GM18909 (cell line): ENCODE results near the gene SETBP1.

Source experiments
- ATAC-seq: cut with Tn5 transposase; IDR thresholded peaks from one replicate; pipeline ENCODE4 v1.9.1; 2021; ENCODE audit warnings: mild to moderate bottlenecking; ENCODE audit not compliant: unreplicated experiment, poor library complexity

Gene SETBP1

DNA sequence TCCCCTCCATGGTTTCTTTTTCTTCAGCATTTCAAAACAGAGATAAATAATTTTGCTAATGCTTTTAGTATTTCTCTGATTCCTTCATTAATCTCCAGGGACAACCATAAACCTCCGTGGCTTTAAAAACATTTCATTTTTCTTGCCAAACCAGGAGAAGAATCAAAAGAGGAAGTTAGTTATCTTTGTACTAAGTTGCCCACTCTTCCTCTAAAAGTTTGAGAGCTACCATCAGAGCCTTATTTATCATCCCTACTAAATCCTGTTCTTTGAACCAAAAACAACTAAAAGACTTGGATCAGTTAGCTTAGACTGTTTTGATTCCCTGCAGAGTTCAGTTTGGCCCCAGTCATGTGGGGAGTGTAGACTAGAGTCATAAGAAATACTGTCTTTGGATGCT, 208.4 kb downstream of the SETBP1 start:
- no peak for ATAC-seq

DNA sequence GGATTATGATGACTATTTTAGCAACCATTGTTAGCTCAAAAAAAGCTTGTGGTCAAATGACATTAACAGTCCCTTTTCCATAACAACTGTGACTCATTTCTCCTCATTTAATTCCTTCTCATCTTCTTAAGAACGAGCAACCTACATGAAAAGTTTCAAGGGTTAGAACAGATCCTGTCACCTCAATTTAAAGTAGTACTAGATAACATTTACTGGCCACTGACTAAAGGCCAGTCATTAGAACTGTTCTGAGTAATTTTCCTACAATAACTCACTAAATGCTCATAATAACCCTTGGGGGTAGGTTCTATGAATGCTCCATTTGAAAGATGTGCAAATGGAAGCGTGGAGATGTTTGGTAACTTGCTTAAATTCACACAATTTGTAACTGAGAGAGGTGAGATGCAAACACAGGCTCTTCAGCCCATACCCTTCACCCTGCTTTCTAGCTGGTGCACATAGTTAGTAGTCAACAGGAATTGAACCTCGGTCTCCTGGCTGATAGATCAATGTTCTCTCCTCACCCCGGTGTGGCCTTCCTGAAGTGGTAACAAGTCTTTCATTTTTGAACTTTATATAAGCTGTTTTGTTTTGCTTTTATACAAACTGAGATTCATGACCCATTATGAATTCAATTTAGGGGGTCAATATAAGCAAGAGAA, 212.5 kb downstream of the SETBP1 start:
- ATAC-seq = no peak

DNA sequence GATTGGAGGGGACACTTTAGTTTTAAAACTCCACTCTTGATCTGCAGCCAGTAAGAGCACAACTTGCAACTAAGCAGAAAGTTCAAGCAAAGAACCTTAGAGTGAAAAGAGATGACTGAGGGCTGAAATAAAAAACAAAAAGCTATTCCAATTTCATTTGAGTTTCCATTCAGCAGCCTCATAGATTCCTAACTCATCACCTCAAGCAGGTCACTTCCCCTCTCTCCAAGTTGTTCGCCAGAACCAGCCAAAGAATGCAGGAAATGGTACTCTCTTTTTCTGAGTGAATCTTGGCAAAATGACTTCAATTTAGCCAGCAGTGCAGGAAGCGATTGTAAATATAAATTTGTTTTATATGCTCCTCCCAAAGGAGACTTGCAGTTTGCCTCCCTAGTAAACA, 213.3 kb downstream of the SETBP1 start:
- no peak for ATAC-seq

DNA sequence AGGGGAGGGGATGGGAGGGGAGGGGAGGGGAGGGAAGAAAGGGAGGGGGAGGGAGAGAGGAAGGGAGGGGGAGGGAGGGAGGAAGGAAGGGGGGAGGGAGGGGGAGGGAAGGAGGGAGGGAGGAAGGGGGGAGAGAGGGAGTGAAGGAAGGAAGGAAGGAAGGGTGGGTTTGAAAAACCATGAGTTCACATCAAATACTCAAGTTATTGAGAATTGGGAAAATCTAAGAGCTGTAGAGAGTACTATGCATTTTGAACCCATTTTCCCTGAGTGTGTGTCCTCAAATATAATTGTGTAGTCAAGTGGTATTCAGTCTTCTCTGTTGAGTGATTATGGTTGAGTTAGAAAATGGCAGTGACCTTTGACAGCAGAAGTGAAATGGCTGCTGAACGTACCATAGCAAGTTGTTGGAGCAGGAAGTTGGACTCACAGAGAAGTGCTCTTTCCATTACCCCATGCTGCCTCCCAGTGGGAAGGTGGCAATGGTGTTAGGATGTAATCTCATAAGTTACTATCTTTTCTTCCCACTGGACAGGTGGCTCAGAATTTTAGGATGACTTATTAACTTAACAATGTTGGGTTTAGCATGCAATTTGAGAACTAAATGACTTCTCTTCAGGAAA, 214.6 kb downstream of the SETBP1 start:
- ATAC-seq = peak; percentile 81

DNA sequence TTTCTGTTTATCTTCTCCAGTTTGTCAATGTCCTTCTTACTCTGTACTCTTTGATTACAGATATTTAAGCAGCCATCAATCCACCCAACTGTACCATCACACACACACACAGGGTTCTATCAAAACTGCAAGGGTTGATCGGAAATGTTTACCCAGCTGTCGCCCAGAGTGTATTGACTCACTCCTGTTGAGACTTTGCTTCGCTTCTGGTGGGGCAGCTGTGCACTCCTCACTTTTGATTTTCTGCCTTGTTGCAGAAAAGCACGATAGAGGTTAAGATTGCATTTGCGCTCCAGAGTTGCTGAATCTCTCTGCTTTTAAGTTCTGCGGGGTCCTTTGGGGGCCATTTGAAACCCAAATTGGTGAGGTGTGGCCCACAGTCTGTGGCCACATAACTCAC, 216.2 kb downstream of the SETBP1 start:
- no peak for ATAC-seq

DNA sequence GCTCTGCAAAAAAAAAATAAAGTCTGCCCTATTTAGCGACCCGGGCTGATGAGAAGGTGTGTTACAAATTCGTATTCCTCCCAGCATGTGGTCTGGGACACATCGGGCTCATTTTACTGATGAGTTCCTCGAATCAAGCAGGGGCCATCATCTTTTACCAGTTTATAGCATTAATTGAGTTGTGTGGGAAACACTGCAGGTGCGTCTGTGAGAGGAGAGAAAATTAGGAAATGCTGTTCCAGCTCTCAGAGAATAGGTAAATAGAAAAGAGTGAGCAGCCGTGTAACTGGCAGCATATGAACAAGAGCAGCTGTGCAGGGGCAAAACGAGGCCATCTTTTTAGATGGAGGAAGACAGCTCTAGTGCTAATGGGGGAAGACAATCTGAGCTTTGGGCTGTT, 216.7 kb downstream of the SETBP1 start:
- ATAC-seq = no peak

DNA sequence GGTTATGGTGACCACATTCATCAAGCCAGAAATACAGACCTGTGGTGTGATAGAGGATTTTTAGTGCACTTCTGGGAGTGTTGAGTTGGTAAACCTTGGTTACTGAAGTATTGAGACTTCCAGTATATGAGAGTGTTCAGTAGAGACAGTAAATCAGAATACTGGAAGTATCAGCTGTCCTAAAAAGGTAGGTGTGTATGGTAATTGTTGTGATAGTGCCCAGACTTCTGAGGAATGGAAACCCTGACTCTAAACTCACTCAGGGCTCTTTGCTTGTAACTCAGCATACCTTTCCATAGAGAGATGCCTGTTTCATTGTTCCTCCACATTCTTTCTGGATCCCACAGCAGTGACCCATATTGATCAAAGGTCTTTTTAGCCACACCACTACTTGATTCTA, 217.1 kb downstream of the SETBP1 start:
- no peak for ATAC-seq

DNA sequence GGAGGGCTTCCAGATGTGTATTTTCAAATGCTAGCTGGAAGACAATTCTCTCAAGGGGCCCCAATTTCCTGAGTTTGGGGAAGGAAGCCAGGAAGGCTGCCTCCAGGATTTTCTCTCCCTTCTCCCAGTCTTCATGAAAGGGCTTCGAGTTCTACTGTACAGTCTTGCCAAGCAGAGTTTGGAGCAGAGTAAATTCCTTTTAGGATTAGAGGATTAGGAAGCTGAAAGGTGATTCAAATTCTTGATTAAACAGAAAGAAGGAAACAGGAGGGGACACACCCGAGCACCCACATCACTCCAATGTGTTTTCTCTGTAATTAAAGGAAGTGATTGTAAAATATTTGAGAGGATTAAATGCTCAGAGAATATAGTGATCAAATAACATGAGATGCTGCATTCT, 217.8 kb downstream of the SETBP1 start:
- ATAC-seq = no peak

DNA sequence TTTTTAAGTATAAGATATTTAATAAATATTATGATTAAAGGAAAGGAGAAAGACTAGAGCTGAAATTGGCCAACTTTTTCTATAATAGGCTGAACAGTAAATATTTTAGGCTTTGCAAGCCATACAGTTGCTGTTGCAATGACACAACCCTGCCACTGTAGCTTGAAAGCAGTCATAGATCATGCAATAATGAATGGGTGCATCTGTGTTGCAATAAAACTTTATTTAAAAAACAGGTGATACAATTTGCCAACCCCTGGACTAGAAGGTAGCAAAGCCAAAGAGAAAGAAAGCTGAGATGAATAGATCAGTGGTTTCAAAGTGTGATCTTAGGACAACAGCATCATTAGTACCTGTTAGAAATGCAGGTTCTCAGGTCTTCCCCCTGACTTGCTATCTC, 219.1 kb downstream of the SETBP1 start:
- no peak for ATAC-seq

DNA sequence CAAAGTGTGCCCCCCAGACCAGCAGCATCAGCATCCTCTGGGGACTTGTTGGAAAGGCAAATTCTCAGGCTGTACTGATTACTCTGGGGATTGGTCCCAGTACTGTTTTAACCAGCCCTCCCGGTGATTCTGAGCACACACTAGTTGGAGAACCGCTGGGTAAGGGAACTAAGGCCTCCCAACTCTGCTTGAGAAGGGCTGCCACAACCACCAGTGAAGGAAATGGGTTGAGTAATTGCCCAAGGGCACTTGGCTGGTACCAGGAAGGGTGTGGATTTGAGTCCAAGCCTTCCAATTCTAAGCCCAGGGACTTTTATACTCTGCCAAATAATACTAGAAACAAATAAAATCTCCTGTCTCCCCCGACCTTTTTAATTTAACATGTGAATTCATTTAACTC, 219.9 kb downstream of the SETBP1 start:
- no peak for ATAC-seq

DNA sequence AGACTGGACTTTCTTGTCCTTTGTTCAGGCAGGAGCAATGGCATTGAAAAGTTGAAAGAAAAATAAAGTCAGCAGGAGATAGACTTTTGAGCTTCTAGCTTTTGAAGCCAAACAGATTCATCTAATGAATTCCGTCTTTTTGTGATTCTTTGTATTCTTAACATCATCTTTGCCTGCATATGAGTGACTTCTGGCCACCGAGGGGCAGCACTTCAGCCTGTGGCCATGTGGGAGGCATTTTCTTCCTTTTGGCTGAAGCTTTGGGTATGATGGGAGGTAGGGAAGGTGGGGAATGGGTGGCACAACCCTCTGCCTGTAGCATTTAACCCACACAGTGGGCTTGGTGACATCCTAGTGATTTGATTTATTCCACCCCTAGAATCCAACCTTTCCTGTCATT, 220.6 kb downstream of the SETBP1 start:
- ATAC-seq = no peak

DNA sequence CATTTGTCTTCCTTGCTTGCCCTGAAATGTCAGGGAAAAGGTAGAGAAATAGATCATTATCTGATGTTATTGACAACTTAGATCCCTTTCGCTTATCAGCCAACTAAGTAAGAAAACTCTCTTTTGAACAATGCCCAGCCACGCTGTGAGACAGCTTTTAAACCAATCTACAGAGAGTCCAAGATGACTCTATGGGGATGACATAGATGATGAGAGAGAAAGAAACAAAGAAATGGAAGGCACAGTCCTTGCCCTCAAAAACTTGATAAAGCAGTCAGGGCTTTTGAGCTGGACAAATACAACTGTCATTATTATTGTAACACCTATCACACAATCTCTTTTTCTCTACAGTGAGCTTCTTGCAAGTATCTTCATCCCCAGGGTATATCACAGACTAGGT, 222.6 kb downstream of the SETBP1 start:
- ATAC-seq = no peak

DNA sequence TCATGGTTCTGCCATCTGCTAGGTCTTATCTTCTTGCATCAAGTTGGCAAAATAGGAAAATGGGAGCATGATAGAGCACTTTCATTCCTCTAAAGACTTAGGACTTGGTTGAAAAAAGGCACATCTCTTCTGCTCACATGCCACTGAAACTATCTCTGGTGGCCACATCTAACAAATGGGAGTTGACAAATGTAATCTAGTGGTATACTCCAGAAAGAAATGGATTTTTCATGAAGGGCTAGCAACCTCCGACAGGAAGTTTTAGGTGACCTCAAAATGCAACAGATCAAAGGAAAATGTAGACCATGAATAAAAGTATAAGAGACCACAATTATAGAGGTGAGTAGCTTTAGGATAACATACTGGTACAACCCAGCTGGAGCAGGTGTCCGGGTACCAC, 224.1 kb downstream of the SETBP1 start:
- ATAC-seq = no peak

DNA sequence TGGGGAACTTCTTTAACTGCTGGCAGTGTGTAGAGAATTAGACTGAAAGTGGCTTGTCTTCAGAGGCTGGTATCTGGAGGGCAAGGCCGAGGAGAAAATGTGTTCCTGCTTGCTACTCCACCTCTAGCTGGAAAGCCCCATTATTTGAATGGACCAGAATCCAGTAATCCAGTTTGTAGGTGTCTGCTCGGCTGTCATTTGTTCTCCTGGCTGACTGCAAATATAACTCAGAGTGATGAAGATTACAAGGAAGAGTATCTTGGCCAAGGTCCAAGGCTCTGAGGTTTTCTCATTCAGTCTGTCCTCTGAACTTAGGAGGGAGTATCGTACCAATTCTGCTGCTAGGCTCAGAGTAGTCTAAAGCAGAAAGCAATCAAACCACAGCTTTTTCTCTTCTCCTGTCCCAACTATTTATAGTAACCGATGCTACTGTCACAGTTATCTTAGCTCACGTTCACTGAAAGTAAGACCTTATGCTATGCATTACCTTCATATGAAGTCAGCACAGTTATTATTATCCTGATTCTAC, 228.6 kb downstream of the SETBP1 start:
- ATAC-seq = peak; percentile 83

DNA sequence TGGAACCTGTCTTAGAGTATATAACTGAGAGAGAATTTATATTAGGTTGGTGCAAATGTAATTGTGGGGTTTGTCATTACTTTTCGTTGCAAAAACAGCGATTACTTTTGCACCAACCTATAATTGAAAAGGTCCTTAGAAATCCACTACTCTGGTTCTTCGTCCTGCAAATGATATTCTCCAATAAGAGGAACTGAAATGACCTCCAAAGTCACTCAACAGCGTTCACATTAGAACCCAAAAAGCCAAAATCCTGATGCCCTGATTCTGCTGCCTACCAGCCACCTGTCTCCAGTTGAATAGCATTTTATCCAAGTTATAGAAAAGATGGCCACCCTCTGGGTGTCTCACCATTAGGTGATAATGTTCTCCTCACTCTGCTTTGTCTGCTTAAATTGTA, 230.6 kb downstream of the SETBP1 start:
- no peak for ATAC-seq

DNA sequence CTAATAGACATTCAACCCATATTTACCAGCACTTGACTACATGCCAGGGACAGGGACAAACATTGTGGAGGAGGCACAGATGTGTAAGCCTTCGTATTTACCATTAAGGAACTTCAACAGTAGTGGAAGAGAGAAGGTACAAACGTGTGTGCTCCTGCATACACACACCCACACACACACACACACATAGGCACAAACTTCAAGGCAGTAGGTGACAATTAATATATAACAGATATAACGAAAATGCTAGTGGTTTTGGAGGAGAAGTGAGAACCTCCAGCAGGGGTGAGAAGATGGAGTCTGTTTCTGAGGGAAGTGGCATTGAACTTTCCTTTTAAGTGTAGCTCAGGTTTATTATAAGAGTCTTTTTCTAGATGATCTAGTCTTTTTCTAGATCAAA, 231.1 kb downstream of the SETBP1 start:
- peak; percentile 46 for ATAC-seq

DNA sequence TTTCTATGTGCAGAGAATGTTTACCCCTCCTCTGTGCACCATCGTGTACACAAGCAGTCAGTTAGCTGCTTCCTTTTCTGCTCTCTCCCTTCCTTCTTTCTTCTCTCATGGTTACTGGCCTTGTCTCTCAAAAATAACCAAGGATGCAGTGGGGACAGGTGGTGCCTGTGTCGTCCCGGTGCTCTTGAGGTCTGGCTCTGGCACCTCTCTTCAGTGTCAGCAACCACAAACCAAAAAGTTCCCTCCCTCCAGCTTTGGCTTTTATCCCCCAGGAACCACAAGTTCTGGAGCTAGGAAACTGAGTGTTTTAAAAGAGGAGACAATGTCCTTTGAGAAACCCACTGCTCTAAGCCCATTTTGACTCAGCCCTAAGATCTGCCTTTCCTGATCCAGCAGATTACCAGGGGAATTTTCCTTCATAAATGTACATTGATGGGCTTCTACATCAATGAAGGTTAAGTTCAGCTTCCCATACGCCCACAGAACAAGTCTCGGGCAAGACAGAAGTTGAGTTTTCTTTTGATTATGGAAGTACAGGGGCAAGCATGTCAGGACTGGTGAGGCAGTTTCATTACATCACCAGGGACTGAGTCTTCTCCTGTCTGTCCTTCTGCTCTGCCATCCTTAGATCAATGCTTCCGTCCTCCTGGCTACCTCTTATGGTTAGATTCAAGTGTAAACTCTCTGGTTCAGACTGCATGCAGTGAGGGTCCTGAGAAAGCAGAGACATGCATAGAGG, 232.2 kb downstream of the SETBP1 start:
- no peak for ATAC-seq

DNA sequence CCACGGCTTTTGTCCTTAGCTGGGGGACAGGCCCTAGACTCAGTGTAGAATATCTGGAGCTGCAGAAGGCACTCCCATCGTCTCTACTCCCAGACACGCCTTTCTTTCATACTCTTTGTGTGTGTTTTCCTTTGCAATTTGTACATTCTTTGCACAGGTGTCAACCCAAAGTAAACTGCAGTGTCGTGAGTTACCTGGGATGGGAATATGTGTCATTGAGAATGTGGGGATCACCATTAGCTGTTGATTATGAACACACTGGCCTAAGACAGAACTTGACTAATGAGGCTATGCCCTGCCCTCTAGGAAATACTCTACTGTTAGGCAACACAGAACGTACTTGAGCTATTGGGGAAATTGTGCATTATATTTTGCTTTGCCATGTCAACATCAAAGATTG, 233.3 kb downstream of the SETBP1 start:
- ATAC-seq = no peak

DNA sequence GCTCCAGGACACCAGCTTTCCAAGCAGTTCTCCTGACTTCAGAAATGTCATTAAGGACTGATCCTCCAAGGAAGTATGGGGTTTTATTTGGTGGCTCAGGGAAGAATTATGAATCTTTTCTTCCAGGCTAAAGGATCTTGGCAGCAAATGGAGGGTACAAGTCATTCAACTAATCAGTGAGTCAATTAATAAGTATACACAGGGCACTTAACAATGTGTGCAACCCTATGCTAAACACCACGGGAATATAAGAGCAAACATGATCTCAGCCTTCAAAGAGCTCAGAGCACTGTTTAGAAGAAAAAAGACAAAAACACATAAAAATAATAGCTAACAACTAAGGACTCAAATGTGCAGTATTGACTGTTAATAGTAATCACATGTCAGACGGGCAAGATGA, 234.5 kb downstream of the SETBP1 start:
- ATAC-seq = no peak

DNA sequence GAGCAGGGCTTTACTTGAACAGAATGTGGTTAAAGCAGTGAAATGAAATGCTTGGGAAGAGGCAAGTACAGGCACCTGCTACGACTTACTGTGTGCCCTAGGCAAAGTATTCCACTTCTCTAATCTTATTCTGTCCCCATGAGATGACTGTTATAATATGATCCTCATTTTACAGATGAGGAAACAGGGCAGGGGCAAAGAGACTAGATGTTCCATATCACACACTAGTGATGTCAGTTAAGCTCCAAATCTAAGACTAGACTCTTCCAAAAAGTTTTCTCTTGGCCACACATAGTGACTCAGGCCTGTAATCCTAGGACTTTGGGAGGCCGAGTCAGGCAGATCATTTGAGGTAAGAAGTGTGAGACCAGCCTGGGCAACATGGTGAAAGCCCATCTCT, 235.0 kb downstream of the SETBP1 start:
- ATAC-seq = no peak

DNA sequence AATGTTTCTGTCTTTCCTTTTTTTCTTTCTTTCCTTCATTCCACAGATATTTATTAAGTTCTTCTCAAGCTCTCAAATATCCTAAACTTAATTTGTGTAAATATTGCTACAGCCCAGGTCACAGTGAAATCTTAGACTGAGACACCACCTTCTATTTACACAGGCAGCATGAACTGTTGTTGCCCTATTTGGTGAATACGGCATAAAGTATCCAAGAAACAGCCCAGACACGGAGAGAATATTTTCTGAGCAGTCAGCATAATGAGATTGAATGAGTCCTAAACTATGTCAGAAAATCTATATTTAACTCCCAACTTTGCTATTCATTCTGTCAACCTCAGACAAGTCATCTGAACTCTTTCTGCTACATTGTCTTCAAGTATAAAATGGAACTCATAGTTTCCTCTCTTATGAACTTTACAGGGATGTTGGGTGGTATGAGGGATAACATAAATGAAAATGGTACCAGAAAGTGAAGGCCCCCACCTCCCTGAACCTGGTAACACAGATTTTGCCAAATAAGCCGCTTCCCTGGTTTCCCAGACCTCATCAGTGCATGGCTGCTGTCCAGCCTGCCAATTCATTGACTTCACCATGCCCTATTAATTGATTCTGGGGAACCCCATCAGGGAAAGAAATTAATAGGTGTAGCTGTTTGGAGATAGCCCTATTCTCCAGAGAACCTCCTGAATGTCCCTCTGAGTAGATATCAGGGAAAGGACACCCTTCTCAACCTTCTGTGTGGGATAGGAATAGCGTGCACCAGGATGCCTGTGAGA, 235.9 kb downstream of the SETBP1 start:
- ATAC-seq = no peak
